GM12801 (cell line): ENCODE measurements around the gene CRYBA4.

ENCODE experiments used
- CTCF ChIP-seq: IDR thresholded peaks from one replicate; pipeline ENCODE4 v1.5.1; 2011; ENCODE audit warnings: control low read depth; ENCODE audit not compliant: insufficient read length; ENCODE audit errors: extremely low read depth

Gene CRYBA4

GRCh38 chr22:26619510-26619909, 2.3 kb upstream of the CRYBA4 start:
- no peak for TF ChIP-seq CTCF

- TF ChIP-seq CTCF: no peak
Measured at GRCh38 chr22:26620197-26620596, 1.6 kb upstream of the CRYBA4 start.

- no peak for TF ChIP-seq CTCF
Measured at GRCh38 chr22:26623984-26624383, 2.2 kb downstream of the CRYBA4 start.

- no peak for TF ChIP-seq CTCF
Measured at GRCh38 chr22:26624803-26625202, 3.0 kb downstream of the CRYBA4 start.

- no peak for TF ChIP-seq CTCF
Measured at GRCh38 chr22:26629988-26630761, 8.4 kb downstream of the CRYBA4 start.

- no peak for TF ChIP-seq CTCF
Measured at GRCh38 chr22:26631282-26631681, 9.5 kb downstream of the CRYBA4 start.

- TF ChIP-seq CTCF: no peak
Measured at GRCh38 chr22:26632422-26633155, 10.8 kb downstream of the CRYBA4 start.
